H1 (cell line): Measurements from ENCODE around the gene LPP.

Experiments used
- TBP ChIP-seq: IDR thresholded peaks from 2 replicates; pipeline ENCODE4 v1.6.1; 2011; ENCODE audit warnings: low read depth, low read length, improper control_type of control experiment
- TF ChIP-seq, protein P1 (sequence below), 3 experiments: IDR thresholded peaks; 1 replicate in 2 of 3; 2 replicates in 1 of 3; pipeline versions ENCODE4 v1.5.1 to v1.6.1; 2011; ENCODE audit warnings: low read length in 3 of 3, mild to moderate bottlenecking in 3 of 3, inconsistent platforms in 2 of 3, low read depth in 1 of 3, moderate library complexity in 1 of 3; ENCODE audit not compliant: insufficient read depth in 1 of 3; ENCODE audit errors: control extremely low read depth in 1 of 3

GRCh38 chr3:188531210-188531609 is 377.3 kb downstream of the LPP start:
- TF ChIP-seq, protein P1, sequence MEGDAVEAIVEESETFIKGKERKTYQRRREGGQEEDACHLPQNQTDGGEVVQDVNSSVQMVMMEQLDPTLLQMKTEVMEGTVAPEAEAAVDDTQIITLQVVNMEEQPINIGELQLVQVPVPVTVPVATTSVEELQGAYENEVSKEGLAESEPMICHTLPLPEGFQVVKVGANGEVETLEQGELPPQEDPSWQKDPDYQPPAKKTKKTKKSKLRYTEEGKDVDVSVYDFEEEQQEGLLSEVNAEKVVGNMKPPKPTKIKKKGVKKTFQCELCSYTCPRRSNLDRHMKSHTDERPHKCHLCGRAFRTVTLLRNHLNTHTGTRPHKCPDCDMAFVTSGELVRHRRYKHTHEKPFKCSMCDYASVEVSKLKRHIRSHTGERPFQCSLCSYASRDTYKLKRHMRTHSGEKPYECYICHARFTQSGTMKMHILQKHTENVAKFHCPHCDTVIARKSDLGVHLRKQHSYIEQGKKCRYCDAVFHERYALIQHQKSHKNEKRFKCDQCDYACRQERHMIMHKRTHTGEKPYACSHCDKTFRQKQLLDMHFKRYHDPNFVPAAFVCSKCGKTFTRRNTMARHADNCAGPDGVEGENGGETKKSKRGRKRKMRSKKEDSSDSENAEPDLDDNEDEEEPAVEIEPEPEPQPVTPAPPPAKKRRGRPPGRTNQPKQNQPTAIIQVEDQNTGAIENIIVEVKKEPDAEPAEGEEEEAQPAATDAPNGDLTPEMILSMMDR (IDR thresholded peaks at IDR 0.05; ENCODE audit: control extremely low read depth in 1 of 3, insufficient read depth in 1 of 3, low read depth in 1 of 3, low read length in 3 of 3), result no peak
- TF ChIP-seq TBP, result no peak
